Rectal smooth muscle tissue (tissue), 1 donor: ENCODE data around the gene CDK8.
A peak's percentile ranks its signal among the peaks of the same experiment; 100 is the strongest.

ENCODE experiments used
- H3K27ac ChIP-seq: one replicate; pipeline ENCODE4 v1.7.0; 2013; ENCODE audit warnings: low read depth, low read length, inconsistent platforms
- H3K27me3 ChIP-seq: one replicate; pipeline ENCODE4 v1.7.0; 2013; ENCODE audit warnings: low read length; ENCODE audit not compliant: control insufficient read depth, insufficient read depth
- H3K36me3 ChIP-seq: one replicate; pipeline ENCODE4 v1.7.0; 2013; ENCODE audit warnings: low read length; ENCODE audit not compliant: control insufficient read depth, insufficient read depth
- H3K4me1 ChIP-seq: one replicate; pipeline ENCODE4 v1.7.0; 2013; ENCODE audit warnings: low read length; ENCODE audit not compliant: control insufficient read depth, insufficient read depth
- H3K4me3 ChIP-seq: one replicate; pipeline ENCODE4 v1.7.0; 2013; ENCODE audit warnings: low read length
- H3K9ac ChIP-seq: one replicate; pipeline ENCODE4 v1.7.0; 2013; ENCODE audit warnings: low read length

CDK8 gene

DNA sequence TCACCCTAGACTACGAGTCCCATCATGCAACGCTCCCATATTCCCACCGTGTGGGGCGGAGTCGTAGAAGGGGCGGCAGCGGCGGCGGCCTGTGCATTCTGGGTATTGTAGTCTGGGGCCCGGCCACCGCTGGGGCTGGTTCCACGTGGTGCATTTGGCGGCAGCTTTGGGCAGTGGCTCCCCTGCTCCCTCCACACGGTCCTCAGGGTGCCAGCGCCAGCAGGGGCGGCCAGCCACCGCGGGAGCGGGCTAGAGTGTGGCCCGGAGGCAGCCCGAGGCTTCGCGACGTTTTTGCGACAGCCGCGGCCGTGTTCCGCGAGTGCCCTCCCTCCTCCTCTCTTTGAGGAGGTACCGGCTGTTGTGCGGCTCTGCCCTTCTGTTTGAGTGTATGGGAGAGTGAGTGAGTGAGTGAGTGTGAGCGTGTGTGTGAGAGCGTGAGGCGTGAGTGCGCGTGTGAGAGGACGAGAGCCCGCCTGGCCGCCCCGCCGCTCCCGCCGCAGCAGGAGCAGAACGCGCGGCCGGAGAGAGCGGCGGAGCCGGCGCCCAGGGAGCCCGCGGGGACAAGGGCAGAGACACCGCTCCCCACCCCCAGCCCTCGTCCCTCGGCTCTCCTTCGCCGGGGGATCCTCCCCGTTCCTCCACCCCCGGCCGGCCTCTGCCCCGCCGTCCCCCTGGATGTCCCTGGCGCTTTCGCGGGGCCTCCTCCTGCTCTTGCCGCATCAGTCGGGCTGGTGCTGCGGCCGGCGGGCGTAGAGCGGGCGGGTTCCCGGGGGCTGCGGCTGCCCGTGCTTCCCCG lies at the start of gene CDK8:
TSS of gene CDK8 (plus strand) at position 343 of the 796 bp plus-strand sequence. CDS start 513 bp downstream, outside the sequence.
- H3K27ac ChIP-seq = peak within 1 kb of the TSS; percentile 92
- H3K4me3 ChIP-seq = peak within 1 kb of the TSS; percentile 79
- H3K27me3 ChIP-seq = no peaks in the 10 kb centered on the region
- peak within 1 kb of the TSS; percentile 52 for H3K9ac ChIP-seq
- no peaks in the 10 kb centered on the region for H3K36me3 ChIP-seq
- H3K4me1 ChIP-seq = peaks cover 2% of the 10 kb centered on the region

DNA sequence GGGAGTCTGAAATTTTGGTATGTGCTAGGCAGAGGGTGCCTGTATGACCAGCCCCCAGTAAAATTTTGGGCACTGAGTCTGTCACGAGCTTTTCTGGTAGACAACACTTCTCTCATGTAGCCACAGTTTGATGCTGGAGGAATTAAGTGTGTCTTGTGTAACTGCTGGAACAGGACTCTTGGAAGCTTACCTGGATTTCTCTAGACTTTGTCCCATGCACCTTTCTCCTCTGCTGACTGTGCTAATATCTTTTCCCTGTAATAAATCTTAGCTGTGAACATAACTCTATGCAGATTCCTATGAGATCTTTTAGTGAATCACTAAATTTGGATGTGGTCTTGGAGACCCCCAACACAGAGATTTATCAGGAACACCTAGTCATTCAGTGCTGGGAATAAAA lies 45.6 kb upstream of the CDK8 start:
- Histone ChIP-seq H3K27me3 (no peaks in the 10 kb centered on the region), H3K36me3 (peaks cover 11% of the 10 kb centered on the region), H3K27ac (no peak overlapping the region), H3K4me1 (no peaks in the 10 kb centered on the region), H3K4me3 (no peak overlapping the region), H3K9ac (no peak overlapping the region)

DNA sequence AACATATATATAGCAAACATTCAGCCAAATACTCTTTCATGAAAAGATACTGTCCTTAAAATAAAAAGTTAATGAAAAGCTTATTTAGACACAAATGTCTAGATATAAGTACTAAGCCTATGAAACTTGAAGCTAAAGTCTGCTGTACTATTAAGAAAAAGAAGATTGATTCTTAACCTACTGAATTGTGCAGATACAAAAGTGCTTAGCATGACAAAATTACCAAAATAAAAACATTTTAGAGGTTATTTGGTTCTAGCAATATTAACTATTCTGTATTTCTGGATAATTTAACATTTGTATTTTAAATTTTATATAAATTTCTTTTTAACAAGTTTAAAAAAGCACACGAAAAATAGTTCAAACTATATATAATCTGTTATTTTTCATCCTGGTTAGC lies 40.6 kb upstream of the CDK8 start:
- H3K27ac ChIP-seq = no peak overlapping the region
- no peak overlapping the region for H3K4me3 ChIP-seq
- H3K9ac ChIP-seq = no peak overlapping the region
- peaks cover 29% of the 10 kb centered on the region for H3K36me3 ChIP-seq
- no peaks in the 10 kb centered on the region for H3K4me1 ChIP-seq
- no peaks in the 10 kb centered on the region for H3K27me3 ChIP-seq

DNA sequence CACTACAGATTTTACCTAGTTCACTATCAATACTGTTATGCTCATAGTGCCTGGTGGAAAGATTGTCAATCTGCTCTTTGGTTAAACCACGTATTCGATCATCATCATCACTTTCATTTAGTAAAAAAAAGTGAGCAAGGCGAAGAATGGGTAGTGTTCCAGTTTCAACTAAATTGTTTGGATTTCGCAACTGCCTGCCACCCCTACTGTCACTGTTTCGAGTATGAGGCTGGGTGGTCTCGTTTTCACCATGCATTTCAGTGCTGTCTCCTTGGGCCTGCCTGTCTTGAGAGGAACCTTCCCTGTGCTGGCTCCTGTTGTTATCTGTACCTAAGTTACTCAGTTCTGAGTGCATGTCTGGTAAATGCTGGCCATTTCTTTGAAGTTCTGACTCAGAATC lies 39.9 kb upstream of the CDK8 start:
- Histone ChIP-seq H3K27me3 (no peaks in the 10 kb centered on the region), H3K4me3 (no peak overlapping the region), H3K27ac (no peak overlapping the region), H3K36me3 (peaks cover 26% of the 10 kb centered on the region), H3K4me1 (no peaks in the 10 kb centered on the region), H3K9ac (no peak overlapping the region)

DNA sequence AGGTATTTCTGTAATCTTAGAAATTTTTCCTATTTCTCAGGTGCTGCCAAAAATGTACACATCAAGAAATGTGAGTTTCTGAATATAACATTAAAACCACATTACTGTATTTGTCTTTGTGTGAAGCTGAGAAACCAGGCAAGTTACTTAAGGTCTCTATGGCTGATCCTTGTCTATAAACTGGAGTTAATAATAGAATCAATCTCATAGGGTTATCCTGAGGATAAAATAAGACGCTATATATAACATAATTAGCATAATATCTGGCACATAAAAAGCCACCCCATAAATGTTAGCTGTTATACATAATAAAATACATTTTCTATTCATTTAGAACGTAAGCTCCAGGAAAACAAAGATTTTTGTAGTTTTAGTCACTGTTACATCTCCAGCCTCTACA lies 37.9 kb upstream of the CDK8 start:
- Histone ChIP-seq H3K36me3 (peaks cover 28% of the 10 kb centered on the region), H3K9ac (no peak overlapping the region)

DNA sequence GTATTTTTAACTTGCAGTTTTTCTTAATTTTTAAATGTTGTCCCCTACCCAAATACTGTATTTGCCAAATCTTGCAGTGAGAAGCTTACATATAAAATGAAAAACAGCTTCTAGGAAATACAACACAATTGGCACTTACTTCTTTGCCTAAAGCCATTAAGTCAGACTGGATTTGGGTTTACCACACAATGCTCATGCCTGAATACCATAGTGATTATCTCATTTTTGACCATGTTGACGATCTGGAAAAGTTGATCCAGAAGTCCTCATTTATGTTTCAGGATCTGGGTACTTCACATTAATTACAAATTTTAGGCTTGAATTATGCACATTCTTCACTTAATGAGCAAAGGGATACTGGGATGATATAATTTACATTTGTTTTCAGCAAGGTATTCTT lies 34.2 kb upstream of the CDK8 start:
- H3K4me1 ChIP-seq = peaks cover 4% of the 10 kb centered on the region
- H3K4me3 ChIP-seq = no peak overlapping the region
- H3K9ac ChIP-seq = no peak overlapping the region
- no peaks in the 10 kb centered on the region for H3K27me3 ChIP-seq
- no peak overlapping the region for H3K27ac ChIP-seq
- peaks cover 13% of the 10 kb centered on the region for H3K36me3 ChIP-seq

More for the DNA sequence above, 37.9 kb upstream of the CDK8 start:
- Histone ChIP-seq H3K4me3 (no peak overlapping the region), H3K4me1 (peaks cover 4% of the 10 kb centered on the region), H3K27ac (no peak overlapping the region), H3K27me3 (no peaks in the 10 kb centered on the region)

DNA sequence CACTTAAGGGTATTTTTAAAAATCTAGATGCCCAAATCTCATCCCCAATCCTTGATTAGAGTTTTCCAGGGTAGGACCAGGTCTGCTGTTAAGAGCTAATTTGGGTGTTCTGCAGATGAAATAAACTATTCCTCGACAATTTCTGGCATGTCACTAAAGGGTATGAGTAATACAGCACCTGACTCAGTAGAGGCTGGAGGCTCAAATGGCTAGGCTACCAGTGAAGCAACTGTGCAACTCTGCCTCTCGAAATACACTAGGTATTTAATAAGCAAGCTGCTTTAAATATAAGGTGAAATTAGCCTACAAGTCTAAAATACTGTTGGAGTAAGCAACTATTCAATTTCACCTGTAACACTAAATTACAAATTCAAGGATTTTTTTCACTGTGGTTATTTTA lies 33.4 kb upstream of the CDK8 start:
- Histone ChIP-seq H3K4me1 (peaks cover 4% of the 10 kb centered on the region), H3K27me3 (no peaks in the 10 kb centered on the region), H3K4me3 (peak overlapping the region; percentile 39), H3K36me3 (peaks cover 8% of the 10 kb centered on the region), H3K9ac (no peak overlapping the region), H3K27ac (no peak overlapping the region)

DNA sequence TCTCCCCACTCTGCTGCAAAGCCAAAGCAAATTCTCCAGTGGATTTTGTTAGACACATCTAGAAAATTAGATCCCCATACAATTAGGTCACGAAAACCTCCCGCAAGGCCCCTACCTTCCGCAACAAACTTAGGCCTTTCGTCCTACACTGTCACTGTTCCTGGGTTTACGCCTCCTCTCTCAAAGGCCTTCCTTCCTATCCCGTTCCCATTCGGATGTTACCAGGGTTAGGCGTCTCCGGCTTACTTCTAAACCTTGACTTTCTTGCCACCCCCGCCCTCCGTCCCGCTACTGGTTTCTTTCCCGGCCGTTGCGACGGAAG lies 32.6 kb upstream of the CDK8 start:
- Histone ChIP-seq H3K27me3 (no peaks in the 10 kb centered on the region), H3K9ac (peak overlapping the region; percentile 69), H3K4me3 (peak overlapping the region; percentile 97), H3K27ac (peak overlapping the region; percentile 97), H3K4me1 (peaks cover 4% of the 10 kb centered on the region), H3K36me3 (peaks cover 8% of the 10 kb centered on the region)

DNA sequence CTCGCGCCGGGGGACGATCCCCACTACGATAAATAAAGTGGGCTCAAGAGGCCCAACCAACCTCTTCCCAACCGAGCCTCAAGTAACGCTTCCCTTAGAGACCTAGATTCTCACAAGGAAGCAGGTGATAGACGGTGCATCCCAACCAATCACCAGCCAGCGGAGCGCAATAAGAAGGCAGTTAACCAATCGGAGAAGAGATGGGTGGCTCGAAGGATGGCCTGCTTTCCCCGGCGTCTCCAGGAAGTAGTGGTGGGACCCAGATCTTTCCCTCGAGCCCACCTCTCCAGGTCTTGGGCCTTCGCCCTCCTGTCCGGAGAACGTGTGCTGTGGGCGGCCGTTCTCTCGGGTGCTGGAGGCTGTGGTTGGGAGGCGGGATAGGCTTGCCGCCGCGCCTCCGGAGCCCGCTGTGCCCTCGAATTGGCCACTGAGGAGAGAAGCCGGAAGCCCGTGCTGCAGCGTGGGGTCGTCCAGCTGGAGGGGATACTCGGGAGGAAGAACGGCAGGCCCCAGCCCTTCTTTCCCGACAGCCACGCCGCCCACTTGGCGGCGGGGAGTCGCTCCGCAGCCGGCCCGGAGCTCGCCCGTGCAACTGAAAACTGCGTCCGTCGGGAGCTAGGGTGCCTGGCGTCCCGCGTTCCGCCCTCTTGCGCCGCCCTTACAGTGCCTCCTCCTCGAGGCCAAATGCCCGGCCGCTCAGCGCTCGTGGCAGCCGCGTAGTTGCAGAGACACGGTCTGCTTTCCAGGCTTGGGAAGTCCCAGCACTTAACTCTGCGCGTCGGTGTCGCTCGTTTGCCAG lies 32.0 kb upstream of the CDK8 start, which contains the start of gene RNF6:
TSS of gene RNF6 (minus strand) at position 594 of the 799 bp plus-strand sequence. CDS start 2,665 bp downstream, outside the sequence.
- peak within 1 kb of the TSS; percentile 97 for H3K27ac ChIP-seq
- H3K4me1 ChIP-seq = peaks cover 4% of the 10 kb centered on the region
- H3K9ac ChIP-seq = peak within 1 kb of the TSS; percentile 81
- H3K4me3 ChIP-seq = peak within 1 kb of the TSS; percentile 97
- H3K27me3 ChIP-seq = no peaks in the 10 kb centered on the region
- H3K36me3 ChIP-seq = peaks cover 5% of the 10 kb centered on the region

DNA sequence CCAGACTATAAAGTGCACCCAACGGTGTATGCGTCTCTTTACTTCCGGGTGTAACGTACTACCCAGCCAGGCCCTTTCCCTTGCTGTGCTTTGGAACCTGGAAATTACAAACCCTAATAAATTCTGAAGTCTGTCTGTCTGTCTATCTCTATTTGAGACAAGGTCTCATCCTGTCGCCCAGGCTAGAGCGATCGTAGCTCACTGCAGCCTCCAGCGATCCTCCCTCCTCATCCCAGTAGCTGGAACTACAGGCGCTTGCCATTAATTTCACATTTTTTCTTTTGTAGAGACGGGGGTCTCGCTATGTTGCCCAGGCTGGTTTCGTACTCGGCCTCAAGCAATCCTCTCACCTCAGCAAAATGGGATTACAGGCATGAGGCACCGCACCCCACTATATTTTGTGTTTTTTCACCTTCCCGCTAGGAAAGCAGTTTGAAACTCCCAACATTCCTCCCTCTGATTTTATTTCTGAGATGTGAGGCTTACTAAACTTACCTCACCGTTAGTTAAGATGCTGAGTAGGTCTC lies 31.3 kb upstream of the CDK8 start:
- peak overlapping the region; percentile 97 for H3K4me3 ChIP-seq
- H3K27ac ChIP-seq = peak overlapping the region; percentile 97
- no peaks in the 10 kb centered on the region for H3K27me3 ChIP-seq
- peak overlapping the region; percentile 81 for H3K9ac ChIP-seq
- peaks cover 4% of the 10 kb centered on the region for H3K4me1 ChIP-seq
- H3K36me3 ChIP-seq = peaks cover 2% of the 10 kb centered on the region

DNA sequence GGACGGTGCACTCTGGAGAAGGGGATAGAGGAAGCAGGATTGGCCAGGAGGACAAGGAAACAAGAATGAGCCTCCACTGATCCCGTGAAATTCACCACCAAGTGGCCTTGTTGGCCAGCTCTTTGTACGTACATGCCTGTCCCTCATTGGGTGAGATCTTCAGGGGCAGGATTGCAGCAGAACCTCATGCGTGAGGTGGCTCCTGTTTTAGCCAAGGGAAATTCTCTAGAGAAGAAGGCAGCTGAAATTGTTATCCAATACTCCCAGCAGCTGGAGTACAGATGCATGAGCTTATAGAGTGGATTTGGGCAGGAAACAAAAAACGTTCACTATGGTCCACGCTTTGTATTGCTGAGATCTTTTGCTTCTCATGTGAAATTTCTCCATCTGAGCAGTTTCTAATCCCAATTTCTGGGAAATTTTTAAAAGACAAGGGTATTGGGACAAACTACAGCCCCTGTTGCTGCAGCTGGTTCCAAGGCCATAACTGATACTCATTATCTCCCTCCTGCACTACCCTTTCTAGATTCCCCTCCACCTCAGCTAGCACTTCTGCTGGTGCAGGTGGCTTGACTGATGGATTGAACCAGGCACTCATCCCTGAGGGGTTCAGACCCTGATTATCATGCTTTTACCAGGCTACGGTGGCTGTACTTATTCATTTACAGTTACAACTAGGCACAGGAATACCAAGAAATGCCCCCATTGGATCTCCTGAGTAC lies 27.9 kb upstream of the CDK8 start:
- Histone ChIP-seq H3K36me3 (no peaks in the 10 kb centered on the region), H3K27ac (no peak overlapping the region), H3K4me1 (no peaks in the 10 kb centered on the region), H3K9ac (no peak overlapping the region), H3K27me3 (no peaks in the 10 kb centered on the region), H3K4me3 (no peak overlapping the region)
